GM12892 (cell line): ENCODE data around the gene C11orf16.
A peak's percentile ranks its signal among the peaks of the same experiment; 100 is the strongest.

Source experiments
- DNase-seq: peaks from one replicate; pipeline ENCODE4 v3.0.0; 2011; ENCODE audit not compliant: insufficient read length
- FAIRE-seq: peaks from 2 replicates; lab custom pipeline; 2011; peaks lifted over from hg19 to GRCh38; lab: Jason Lieb, UNC
- POLR2A ChIP-seq: IDR thresholded peaks from 2 replicates; pipeline ENCODE4 v1.6.1; 2011; ENCODE audit warnings: low read depth, low read length, control low read depth
- POLR2AphosphoS5 ChIP-seq: IDR thresholded peaks from 2 replicates; pipeline ENCODE4 v1.6.1; 2011; ENCODE audit warnings: low read depth, low read length, control low read depth
- TAF1 ChIP-seq: IDR thresholded peaks from 2 replicates; pipeline ENCODE4 v1.6.1; 2011; ENCODE audit warnings: low read depth, mild to moderate bottlenecking, control low read depth, low read length, borderline replicate concordance

The C11orf16 gene

GRCh38 chr11:8933931-8934330 lies 1.2 kb upstream of the C11orf16 start:
- no peak for TF ChIP-seq POLR2A
- no peak for FAIRE-seq

DNA sequence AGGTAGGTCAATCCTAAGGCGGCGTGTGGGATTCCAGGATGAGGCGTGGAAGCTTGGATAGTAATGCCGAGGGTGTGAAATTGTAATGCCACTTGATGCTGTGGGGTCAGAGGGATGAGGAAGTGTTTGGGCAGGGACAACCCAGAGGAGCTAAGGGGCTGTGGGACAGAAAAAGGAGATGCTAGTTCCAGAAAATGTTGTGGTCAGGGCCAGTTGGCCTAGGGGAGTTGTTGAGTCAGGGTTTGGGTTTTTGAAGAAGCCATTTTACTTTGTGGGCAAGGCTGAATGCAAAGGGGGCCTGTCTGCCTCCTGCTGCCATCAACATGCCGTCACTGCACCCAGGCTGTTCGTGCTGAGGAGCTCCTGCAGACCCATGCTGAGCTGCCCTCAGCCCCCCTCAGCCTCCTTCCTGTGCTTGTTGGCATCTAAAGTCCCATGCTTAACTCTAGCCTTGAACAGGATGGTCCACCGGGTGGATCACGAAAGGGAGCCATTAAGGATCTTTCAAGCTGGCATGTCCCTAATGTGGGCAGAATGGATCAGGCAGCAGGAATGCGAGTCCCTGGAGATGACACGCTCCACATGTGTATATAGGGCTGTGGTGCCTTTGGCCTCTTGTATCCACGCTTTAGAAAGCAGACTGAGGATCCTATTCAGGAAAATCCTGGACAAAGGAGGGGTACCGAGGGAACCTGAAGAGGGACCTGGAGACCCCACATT lies 2.1 kb downstream of the C11orf16 start:
- TF ChIP-seq TAF1 (no peak), POLR2A (no peak), POLR2AphosphoS5 (no peak)
- FAIRE-seq = no peak
- DNase-seq = no peak

More at GRCh38 chr11:8933931-8934330, 1.2 kb upstream of the C11orf16 start:
- no peak for DNase-seq

DNA sequence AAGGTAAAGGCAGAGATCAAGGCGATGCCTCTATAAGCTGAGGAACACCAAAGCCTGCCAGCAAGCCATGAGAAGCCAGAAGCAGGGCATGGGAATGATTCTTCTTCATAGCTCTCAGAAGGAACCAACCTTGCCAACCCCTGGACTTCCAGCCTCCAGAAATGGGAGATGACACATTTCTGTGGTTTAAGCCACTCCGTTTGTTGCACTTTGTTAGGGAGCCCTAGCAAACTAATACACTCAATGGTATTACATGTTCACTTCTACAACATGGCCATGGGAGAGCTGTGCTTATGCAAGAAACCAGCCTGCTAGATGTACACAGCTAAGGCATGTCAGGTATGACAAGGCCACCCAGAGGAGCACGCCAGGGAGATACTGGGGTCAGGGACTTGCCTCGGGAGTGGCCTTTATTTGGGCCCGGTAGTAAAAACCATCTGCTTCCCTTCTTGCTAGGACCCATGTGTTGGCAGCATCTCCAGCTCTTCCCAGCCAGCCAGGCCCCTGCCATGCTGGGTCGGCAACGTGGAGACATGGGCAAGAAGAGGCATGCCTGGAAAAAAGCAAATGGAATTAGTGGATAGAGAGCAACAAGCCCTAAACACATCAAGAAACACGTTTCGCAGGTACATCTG lies 3.6 kb downstream of the C11orf16 start:
- TF ChIP-seq POLR2AphosphoS5 (no peak), TAF1 (no peak), POLR2A (no peak)
- FAIRE-seq (no peak), DNase-seq (no peak)

DNA sequence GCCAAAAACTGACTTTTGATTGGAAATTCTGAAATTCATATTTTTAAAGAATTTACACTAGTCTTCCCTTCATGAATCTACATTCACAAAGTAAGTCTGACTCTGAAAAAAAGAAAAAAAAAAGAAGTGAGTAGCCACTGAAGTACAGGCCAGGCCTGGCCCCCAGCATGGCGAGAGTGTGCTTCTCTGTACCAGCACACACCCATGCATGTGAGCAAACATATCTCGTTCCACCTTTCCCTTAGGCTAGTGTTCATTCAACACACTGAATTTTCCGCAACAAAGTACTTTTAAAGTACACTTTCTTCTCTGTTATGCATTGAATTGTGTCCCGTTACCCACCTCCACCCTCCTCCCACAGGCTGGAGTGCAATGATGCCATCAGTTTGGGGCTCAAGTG lies 4.5 kb downstream of the C11orf16 start:
- FAIRE-seq = no peak
- DNase-seq = no peak
- TF ChIP-seq POLR2A = no peak
- no peak for TF ChIP-seq TAF1
- TF ChIP-seq POLR2AphosphoS5 = no peak

DNA sequence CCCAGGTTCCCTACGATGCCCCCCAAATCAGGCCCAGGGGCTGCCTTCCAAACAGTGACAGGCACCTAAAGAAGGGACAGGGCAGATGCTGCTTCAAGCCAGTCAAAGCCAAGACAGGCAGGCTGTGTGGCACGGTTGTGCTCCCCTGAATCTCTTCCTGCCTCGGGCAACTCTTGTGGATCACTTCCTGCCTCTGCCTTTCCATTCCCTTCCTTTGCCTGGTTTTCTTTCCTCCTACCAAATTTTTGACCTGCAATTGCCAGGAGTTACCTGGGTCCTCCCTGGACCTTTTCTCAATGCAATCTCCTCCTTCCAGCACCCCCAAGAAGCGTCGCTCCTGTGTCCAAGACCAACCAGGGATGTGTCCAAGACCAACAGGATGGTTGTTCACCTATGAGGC lies 5.5 kb downstream of the C11orf16 start:
- FAIRE-seq (no peak), DNase-seq (no peak)
- TF ChIP-seq POLR2A (no peak), POLR2AphosphoS5 (no peak), TAF1 (no peak)

DNA sequence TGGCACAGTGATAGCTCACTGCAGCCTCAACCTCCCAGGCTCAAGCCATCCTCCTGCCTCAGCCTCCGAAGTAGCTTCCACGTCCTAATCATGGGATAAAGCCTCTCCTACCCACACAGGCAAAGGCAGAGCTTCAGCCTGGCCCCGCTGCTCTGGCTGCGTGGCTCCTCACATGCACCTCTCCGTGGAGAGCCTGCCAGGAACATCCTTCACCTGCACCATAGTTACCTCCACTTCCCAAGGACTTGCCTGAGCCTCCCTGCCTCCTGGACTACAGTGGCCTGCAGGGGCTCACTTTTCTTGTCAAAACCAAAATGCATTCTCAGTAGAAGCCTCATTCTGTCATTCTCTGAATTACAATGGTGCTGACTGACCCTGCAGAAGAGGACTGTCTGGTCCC lies 6.5 kb downstream of the C11orf16 start:
- TF ChIP-seq POLR2AphosphoS5 (no peak), POLR2A (no peak), TAF1 (no peak)
- DNase-seq = no peak
- no peak for FAIRE-seq

GRCh38 chr11:8925711-8926110 lies 7.0 kb downstream of the C11orf16 start:
- DNase-seq (no peak), FAIRE-seq (no peak)
- no peak for TF ChIP-seq TAF1
- TF ChIP-seq POLR2A = no peak
- TF ChIP-seq POLR2AphosphoS5 = no peak

DNA sequence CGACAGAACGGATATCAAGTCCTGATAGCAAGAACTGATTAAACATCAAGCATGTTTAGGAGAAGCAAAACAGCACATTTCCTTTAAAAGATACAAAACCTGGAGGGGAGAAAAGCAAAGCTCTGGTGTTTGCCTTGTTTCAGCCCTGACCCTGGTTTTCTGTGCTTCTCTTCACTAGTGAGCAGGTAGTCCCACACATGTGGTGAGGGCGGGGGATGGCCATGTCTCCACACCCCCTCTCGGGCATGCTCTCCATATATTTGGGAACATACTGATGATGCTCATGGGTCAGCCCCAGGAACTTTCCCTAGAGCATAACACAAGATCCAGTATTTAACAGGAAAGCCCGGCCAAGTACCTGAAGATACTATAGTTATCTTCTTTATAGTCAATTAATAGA lies 10.1 kb downstream of the C11orf16 start:
- DNase-seq (no peak), FAIRE-seq (no peak)
- TF ChIP-seq TAF1 = no peak
- no peak for TF ChIP-seq POLR2A
- TF ChIP-seq POLR2AphosphoS5 = no peak

GRCh38 chr11:8917157-8917825 lies 15.5 kb downstream of the C11orf16 start:
- DNase-seq (no peak), FAIRE-seq (no peak)
- TF ChIP-seq TAF1 (no peak), POLR2AphosphoS5 (no peak), POLR2A (no peak)

DNA sequence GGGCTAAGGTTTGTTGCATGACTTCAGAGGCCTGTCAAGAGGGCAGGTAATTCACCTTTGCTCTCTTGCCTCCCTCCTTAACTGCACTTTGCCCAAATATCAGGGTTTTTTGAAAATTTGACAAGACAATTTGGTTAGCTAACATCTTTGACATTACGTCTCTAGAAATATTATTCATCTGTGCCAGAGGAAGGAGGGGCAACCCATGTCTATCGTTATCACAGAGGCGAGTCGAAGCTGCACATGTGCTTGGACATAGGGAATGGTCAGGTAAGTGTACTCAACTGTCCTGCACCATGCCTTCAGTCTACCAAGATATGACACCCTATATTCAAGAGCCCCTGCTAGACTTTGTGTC lies 18.1 kb downstream of the C11orf16 start:
- DNase-seq (no peak), FAIRE-seq (no peak)
- no peak for TF ChIP-seq POLR2A
- no peak for TF ChIP-seq TAF1
- TF ChIP-seq POLR2AphosphoS5 = no peak

- peak; percentile 28 for DNase-seq
- TF ChIP-seq POLR2AphosphoS5 = no peak
- no peak for TF ChIP-seq TAF1
- TF ChIP-seq POLR2A = no peak
- peak; percentile 93 for FAIRE-seq
Observed at GRCh38 chr11:8913961-8914660, 18.6 kb downstream of the C11orf16 start.
